GM12875 (cell line): ENCODE measurements around the gene NBEA.

ENCODE experiments used
- H3K4me3 ChIP-seq: one replicate; pipeline ENCODE4 v1.5.1; 2011; ENCODE audit warnings: low read depth, low read length, control low read depth
- TF ChIP-seq, protein P1 (sequence below): IDR thresholded peaks from 2 replicates; pipeline ENCODE4 v1.5.1; 2011; ENCODE audit warnings: low read depth, mild to moderate bottlenecking, control low read depth, inconsistent platforms, low read length, moderate library complexity, borderline replicate concordance; ENCODE audit not compliant: insufficient read depth

Gene NBEA

DNA sequence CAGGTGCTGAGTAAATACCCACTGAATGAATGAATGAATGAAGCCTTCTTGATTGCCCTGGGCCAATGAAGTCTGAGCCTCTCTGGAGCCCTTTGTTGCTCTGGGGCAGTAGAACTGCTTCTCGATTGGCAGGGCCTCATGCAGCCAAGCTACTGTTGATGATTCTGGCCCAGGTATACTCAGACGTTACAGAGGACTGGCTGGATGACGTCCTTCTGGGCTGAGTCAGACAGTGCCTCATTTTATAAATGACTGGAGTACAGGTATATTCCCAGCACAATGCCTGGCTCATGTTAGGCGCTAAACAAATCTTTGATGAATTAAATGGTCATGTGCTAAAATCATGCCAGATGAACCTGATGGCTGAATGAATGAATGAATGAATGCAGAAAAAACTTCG lies 778.2 kb downstream of the NBEA start:
- no peak overlapping the region for H3K4me3 ChIP-seq

DNA sequence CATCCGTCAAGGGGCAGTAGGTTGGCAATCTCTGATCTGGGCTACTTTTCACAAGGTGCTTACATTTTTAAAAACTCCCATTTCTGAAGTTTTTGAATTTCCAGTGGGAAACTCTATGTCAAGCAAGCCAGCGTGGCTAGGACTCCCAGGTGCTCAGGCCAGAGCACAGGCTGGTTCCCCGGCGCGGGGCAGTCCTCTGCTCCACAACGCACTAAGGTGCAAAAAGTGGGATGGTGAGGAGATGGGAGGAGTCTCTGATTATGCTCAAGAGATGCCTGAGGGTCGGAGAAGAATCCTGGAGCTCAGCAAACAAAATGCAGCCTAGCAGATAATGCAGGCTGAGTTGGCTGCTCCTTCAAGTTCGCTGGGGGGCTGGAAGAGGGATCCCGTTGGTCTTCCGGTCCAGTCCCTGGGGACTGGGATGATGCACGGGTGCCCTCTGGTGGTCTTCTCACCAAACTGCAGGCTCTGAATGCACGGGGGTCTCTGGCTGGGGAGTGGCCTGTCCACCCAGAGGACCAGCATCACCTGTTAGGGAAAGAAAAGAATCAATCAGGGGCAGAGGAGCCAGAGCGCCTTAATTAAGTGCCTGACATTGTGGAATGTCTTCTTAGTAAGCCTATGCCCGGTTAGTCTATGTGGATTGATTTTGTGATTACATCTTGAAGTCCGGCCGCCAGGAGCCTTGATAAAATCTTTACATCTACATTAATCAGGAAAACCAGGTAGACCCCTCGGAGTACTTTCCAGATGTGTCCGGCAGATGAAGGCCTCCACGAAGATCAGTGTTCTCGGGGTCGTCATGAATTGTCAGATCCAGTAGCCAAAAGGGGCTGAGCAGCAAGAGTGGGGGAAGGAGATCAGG lies 778.9 kb downstream of the NBEA start:
- TF ChIP-seq, protein P1, sequence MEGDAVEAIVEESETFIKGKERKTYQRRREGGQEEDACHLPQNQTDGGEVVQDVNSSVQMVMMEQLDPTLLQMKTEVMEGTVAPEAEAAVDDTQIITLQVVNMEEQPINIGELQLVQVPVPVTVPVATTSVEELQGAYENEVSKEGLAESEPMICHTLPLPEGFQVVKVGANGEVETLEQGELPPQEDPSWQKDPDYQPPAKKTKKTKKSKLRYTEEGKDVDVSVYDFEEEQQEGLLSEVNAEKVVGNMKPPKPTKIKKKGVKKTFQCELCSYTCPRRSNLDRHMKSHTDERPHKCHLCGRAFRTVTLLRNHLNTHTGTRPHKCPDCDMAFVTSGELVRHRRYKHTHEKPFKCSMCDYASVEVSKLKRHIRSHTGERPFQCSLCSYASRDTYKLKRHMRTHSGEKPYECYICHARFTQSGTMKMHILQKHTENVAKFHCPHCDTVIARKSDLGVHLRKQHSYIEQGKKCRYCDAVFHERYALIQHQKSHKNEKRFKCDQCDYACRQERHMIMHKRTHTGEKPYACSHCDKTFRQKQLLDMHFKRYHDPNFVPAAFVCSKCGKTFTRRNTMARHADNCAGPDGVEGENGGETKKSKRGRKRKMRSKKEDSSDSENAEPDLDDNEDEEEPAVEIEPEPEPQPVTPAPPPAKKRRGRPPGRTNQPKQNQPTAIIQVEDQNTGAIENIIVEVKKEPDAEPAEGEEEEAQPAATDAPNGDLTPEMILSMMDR: peak; percentile 91
- H3K4me3 ChIP-seq: no peak overlapping the region

More for the DNA sequence above, 778.2 kb downstream of the NBEA start:
- TF ChIP-seq, protein P1: no peak
